HG03095 (cell line): ENCODE data around the gene UQCR10.

Experiments used
- ATAC-seq: cut with Tn5 transposase; IDR thresholded peaks from one replicate; pipeline ENCODE4 v1.9.1; 2021; ENCODE audit warnings: moderate library complexity; ENCODE audit not compliant: unreplicated experiment

The UQCR10 gene

GRCh38 chr22:29767171-29768051 lies at the start of gene UQCR10:
Gene UQCR10, plus strand, starts transcription at chr22:29767369. Its CDS starts 30 bp downstream, at chr22:29767399.
- ATAC-seq: peak; percentile 56

GRCh38 chr22:29717789-29718188 lies 49.4 kb upstream of the UQCR10 start:
- no peak for ATAC-seq

GRCh38 chr22:29718949-29719898 lies 47.9 kb upstream of the UQCR10 start:
- ATAC-seq: no peak

- no peak for ATAC-seq
Measured at GRCh38 chr22:29719899-29720645, 47.1 kb upstream of the UQCR10 start, which contains the start of gene CABP7. Gene CABP7, plus strand, starts transcription at chr22:29720003. Its CDS starts 422 bp downstream, at chr22:29720425.

GRCh38 chr22:29720811-29721323 lies 46.3 kb upstream of the UQCR10 start:
- ATAC-seq: no peak

- ATAC-seq: no peak
Measured at GRCh38 chr22:29722151-29722550, 45.0 kb upstream of the UQCR10 start.

- ATAC-seq: no peak
Measured at GRCh38 chr22:29722587-29722986, 44.6 kb upstream of the UQCR10 start.

DNA sequence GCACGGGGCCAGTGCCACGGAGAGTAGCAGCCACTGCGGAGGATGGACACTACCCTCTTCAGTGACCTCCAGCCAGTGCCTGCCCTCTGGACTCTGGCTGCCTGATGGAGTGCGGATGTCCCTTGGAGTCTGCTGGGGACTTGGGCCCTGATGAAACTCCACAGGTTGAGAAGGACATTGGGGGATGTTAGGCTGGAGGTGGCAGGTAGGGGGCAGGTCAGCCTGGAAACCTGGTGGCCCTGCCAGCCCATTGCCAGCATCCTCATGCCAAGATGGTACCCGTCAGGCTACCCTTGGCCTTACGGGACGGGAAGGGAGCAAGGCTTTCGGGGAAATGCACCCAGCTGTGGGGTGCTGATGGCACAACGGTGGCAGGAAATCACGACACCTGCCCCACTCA lies 43.4 kb upstream of the UQCR10 start:
- no peak for ATAC-seq

DNA sequence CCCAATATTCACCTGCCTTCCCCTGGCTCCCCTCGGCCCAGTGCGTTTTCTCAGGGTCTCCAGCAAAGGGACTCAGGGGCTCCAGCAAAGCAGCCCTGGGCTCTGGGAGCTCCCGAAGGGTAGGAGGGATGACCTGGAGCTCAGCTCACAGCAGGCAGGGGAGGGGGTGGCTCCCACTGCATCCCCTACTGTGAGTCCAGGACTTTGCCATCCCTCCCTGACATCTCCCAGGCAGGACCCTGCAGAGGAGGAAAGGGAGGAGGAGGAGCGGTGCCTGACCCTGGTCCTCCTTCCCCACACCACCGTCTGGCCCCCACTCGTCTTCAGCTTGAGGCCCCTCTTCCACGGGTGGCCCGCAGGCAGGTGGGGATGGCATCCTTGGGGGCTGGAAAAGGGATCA lies 42.3 kb upstream of the UQCR10 start:
- ATAC-seq: no peak

- ATAC-seq: no peak
Measured at GRCh38 chr22:29726106-29726505, 41.1 kb upstream of the UQCR10 start.

GRCh38 chr22:29726512-29727130 lies 40.5 kb upstream of the UQCR10 start:
- no peak for ATAC-seq

- ATAC-seq: no peak
Measured at GRCh38 chr22:29727131-29727523, 40.0 kb upstream of the UQCR10 start.

DNA sequence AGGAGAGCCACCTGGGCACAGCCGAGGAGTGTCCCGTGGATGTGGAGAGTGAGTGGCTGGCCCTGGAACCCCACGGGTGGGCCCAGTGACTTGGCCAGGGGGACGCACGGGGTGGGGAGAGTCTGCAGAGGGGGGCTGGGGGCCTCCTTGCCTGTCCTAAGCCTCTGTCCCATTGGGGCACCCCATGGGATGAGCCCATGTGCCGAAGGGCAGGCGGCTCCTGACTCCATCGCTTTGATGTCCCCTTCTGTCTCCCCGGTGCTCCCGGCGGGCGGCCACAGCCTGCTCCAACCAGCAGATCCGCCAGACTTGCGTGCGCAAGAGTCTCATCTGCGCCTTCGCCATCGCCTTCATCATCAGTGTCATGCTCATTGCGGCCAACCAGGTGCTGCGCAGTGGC lies 38.0 kb upstream of the UQCR10 start:
- ATAC-seq: no peak

- no peak for ATAC-seq
Measured at GRCh38 chr22:29731058-29731850, 35.9 kb upstream of the UQCR10 start.

GRCh38 chr22:29732883-29733282 lies 34.3 kb upstream of the UQCR10 start:
- ATAC-seq: no peak

DNA sequence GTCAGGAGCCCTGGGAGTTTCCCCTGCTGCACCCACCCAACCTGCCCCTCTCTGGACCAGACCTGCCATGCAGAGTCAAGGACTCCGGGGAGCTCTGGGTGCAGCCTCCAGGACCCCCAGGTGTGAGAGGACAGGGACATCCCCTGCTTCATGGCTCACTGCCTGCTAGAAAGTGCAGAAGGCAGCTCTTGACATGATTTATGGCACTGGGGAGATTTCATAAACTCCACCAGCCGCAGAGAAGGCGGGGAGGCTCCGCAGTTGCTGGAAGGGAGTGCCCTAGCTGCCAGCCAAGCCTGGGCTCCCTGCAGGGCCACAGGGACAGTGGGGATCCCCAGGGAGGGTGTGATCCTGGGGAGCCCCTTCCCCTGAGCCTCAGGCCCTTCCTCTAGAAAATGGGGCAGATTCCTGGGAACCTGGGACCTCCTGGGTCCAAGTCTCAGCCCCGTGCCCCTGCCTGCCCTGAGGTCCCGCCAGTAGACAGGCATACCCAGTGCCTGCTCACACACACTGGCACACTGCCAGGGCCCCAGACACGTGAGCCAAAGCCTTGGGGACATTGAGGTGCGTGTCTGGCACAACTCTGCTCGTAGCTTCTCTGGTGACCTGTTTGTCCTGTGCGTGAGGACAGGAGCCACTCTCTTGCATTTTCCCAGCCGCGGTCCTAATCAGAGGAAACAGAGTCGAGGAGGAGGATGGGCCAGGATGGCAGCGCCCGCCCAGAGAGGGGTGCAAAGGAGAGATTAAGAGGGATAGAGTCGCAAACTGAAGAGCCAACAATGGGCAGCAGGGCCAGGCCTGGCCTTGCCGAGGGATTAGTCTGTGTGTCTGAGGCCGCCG lies 33.6 kb upstream of the UQCR10 start:
- no peak for ATAC-seq

GRCh38 chr22:29734406-29734805 lies 32.8 kb upstream of the UQCR10 start:
- ATAC-seq: no peak

DNA sequence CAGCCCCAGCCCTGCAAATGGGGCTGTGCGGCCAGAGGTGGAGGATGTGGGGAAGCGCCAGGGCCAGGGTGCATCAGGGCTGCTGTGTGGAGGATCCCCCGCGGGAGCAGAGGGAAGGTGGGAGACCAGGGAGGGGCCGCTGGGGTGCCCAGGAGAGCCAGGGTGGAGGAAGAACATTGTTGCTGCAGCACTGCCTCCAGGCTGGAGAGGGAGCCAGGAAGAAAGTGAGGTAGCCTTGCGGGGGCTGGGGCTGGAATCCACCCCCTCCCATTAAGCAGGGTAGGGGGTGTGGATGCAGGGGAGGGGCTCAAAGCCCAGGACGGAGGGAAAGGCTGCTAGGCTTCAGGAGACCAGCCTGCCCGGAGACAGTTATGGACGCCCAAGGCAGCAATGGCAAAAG lies 32.3 kb upstream of the UQCR10 start:
- no peak for ATAC-seq

GRCh38 chr22:29735416-29735815 lies 31.8 kb upstream of the UQCR10 start:
- ATAC-seq: no peak
